ENCODE measurements around the gene GRIK3. TPM values are rescaled to one million over a fixed set of nuclear protein-coding genes. Genes with fewer than 3 reads are reported as not detected.

GRIK3 gene
- total RNA-seq, 4 donors from 2014 or later, result 0.13 to 0.42 (median 0.15) TPM; not detected in 1

- H3K36me3 ChIP-seq, result no peaks in the 10 kb centered on the region
- H3K27me3 ChIP-seq, result no peaks in the 10 kb centered on the region
- no peaks in the 10 kb centered on the region for H3K4me1 ChIP-seq
- H3K27ac ChIP-seq, result no peak overlapping the region
- H3K9me3 ChIP-seq, result no peaks in the 10 kb centered on the region
- TF ChIP-seq CTCF (IDR thresholded peaks at IDR 0.05) (no peak), POLR2A (IDR thresholded peaks at IDR 0.05) (no peak)
- no peak overlapping the region for H3K4me3 ChIP-seq (replicated peaks in 1 of 3)
- no peak for DNase-seq
- 63 to 70% methylated on average over 2 of the region's 2 CpGs for WGBS, 2 donors
- intact Hi-C loops (cut with DNase I), result no loop called here
These were observed 251.5 kb downstream of the GRIK3 start for GRCh38 chr1:36782785-36783184.

GRCh38 chr1:36782085-36782484 is 252.2 kb downstream of the GRIK3 start:
- Histone ChIP-seq H3K4me1 (no peaks in the 10 kb centered on the region), H3K36me3 (no peaks in the 10 kb centered on the region), H3K4me3 (replicated peaks in 1 of 3) (no peak overlapping the region), H3K27me3 (no peaks in the 10 kb centered on the region), H3K9me3 (no peaks in the 10 kb centered on the region), H3K27ac (no peak overlapping the region)
- intact Hi-C loops (cut with DNase I), result no loop called here
- DNase-seq, result no peak
- WGBS, 2 donors, result 73 to 76% methylated on average over 6 of the region's 6 CpGs
- TF ChIP-seq CTCF (IDR thresholded peaks at IDR 0.05) (no peak), POLR2A (IDR thresholded peaks at IDR 0.05) (no peak)

GRCh38 chr1:36781098-36781497 is 253.2 kb downstream of the GRIK3 start:
- intact Hi-C loops (cut with DNase I), result no loop called here
- H3K4me3 ChIP-seq (replicated peaks in 1 of 3), result no peak overlapping the region
- 68 to 75% methylated on average over 10 to 11 of the region's 11 CpGs for WGBS, 2 donors
- no peak overlapping the region for H3K27ac ChIP-seq
- DNase-seq, result no peak
- no peaks in the 10 kb centered on the region for H3K4me1 ChIP-seq
- H3K27me3 ChIP-seq, result no peaks in the 10 kb centered on the region
- no peaks in the 10 kb centered on the region for H3K9me3 ChIP-seq
- no peak for TF ChIP-seq CTCF (IDR thresholded peaks at IDR 0.05)
- no peak for TF ChIP-seq POLR2A (IDR thresholded peaks at IDR 0.05)
- no peaks in the 10 kb centered on the region for H3K36me3 ChIP-seq

GRCh38 chr1:36778740-36779139 is 255.6 kb downstream of the GRIK3 start:
- peaks cover 4% of the 10 kb centered on the region for H3K27me3 ChIP-seq

More at GRCh38 chr1:36778740-36779139, 255.6 kb downstream of the GRIK3 start:
- Histone ChIP-seq H3K27ac (no peak overlapping the region), H3K9me3 (no peaks in the 10 kb centered on the region), H3K4me1 (no peaks in the 10 kb centered on the region), H3K4me3 (replicated peaks in 1 of 3) (no peak overlapping the region), H3K36me3 (no peaks in the 10 kb centered on the region)
- no peak for DNase-seq
- intact Hi-C loops (cut with DNase I), result no loop called here
- no peak for TF ChIP-seq POLR2A (IDR thresholded peaks at IDR 0.05)
- no peak for TF ChIP-seq CTCF (IDR thresholded peaks at IDR 0.05)
- 55 to 65% methylated on average over 5 of the region's 5 CpGs for WGBS, 2 donors
